H1 (cell line): ENCODE data around the gene ROS1. TPM values are rescaled to one million over a fixed set of nuclear protein-coding genes. Genes with fewer than 3 reads are reported as not detected.

ENCODE experiments used
- CTCF ChIA-PET: fragments of 300-600 bp; sonication (Branson Sonifier 250); formaldehyde crosslinking; loops from one replicate; lab custom pipeline; 2021; ENCODE audit not compliant: partially characterized antibody; lab: Charles Lee
- POLR2A ChIA-PET: fragments of 300-600 bp; sonication (Branson Sonifier 250); formaldehyde crosslinking; loops from one replicate; lab custom pipeline; 2021; ENCODE audit warnings: inconsistent platforms; ENCODE audit not compliant: partially characterized antibody; lab: Charles Lee
- DNase-seq, 2 experiments: peaks; one replicate each; pipeline versions ENCODE4 v3.0.0 to v3.0.0-alpha.2; 2010 to 2022; ENCODE audit warnings: low spot score in 2 of 2, low read depth in 1 of 2, mixed read lengths in 1 of 2
- FAIRE-seq: peaks from 2 replicates; lab custom pipeline; 2011; peaks lifted over from hg19 to GRCh38; lab: Jason Lieb, UNC
- H2AFZ ChIP-seq: 2 replicates; pipeline ENCODE4 v1.8.1; 2012; ENCODE audit warnings: low read length, inconsistent platforms
- H2AK5ac ChIP-seq: 2 replicates; pipeline ENCODE4 v1.6.1; 2013; ENCODE audit warnings: low read depth, low read length
- H2BK120ac ChIP-seq: replicated peaks from 2 replicates; pipeline ENCODE3; 2013; ENCODE audit warnings: low read depth, low read length, inconsistent platforms
- H2BK12ac ChIP-seq: 2 replicates; pipeline ENCODE4 v1.6.1; 2013; ENCODE audit warnings: low read depth, low read length
- H2BK15ac ChIP-seq: 2 replicates; pipeline ENCODE4 v1.6.1; 2013; ENCODE audit warnings: low read length
- H2BK20ac ChIP-seq: 2 replicates; pipeline ENCODE4 v1.6.1; 2013; ENCODE audit warnings: low read length
- H2BK5ac ChIP-seq: 2 replicates; pipeline ENCODE4 v1.6.1; 2013; ENCODE audit warnings: low read depth, low read length
- H3K14ac ChIP-seq: 2 replicates; pipeline ENCODE4 v1.6.1; 2013; ENCODE audit warnings: inconsistent platforms; ENCODE audit not compliant: insufficient read length
- H3K18ac ChIP-seq: 2 replicates; pipeline ENCODE4 v1.6.1; 2013; ENCODE audit warnings: low read length; ENCODE audit errors: extremely low read depth
- H3K23ac ChIP-seq: 2 replicates; pipeline ENCODE4 v1.6.1; 2013; ENCODE audit warnings: inconsistent platforms; ENCODE audit not compliant: insufficient read length
- H3K23me2 ChIP-seq: 2 replicates; pipeline ENCODE4 v1.6.1; 2013; ENCODE audit warnings: low read depth, low read length
- H3K27ac ChIP-seq: 2 replicates; pipeline ENCODE4 v1.6.1; 2011; ENCODE audit warnings: low read depth, low read length, inconsistent platforms
- H3K27me3 ChIP-seq, 4 experiments: replicated peaks in 1 of 4; 1 replicate in 1 of 4; 2 replicates in 3 of 4; pipeline versions ENCODE4 v1.6.1 to v1.8.1; 2011 to 2013; ENCODE audit warnings: low read length in 3 of 4, mild to moderate bottlenecking in 3 of 4, inconsistent platforms in 2 of 4, mixed read lengths in 2 of 4, moderate library complexity in 1 of 4; ENCODE audit not compliant: control insufficient read depth in 3 of 4, insufficient read depth in 3 of 4; ENCODE audit errors: extremely low read depth in 1 of 4
- H3K36me3 ChIP-seq, 4 experiments: 2 replicates each; pipeline versions ENCODE4 v1.6.1 to v1.8.1; 2011 to 2013; ENCODE audit warnings: mild to moderate bottlenecking in 4 of 4, low read length in 3 of 4, moderate library complexity in 2 of 4, control low read depth in 1 of 4, inconsistent platforms in 1 of 4; ENCODE audit not compliant: insufficient read depth in 4 of 4, control insufficient read depth in 2 of 4
- H3K4ac ChIP-seq: replicated peaks from 2 replicates; pipeline ENCODE3; 2013; ENCODE audit warnings: low read length, low read depth, mixed read lengths, inconsistent platforms; ENCODE audit not compliant: insufficient read length
- H3K4me1 ChIP-seq, 4 experiments: replicated peaks in 1 of 4; 1 replicate in 1 of 4; 2 replicates in 3 of 4; pipeline versions ENCODE4 v1.6.1 to v1.8.1; 2011 to 2013; ENCODE audit warnings: low read length in 3 of 4, inconsistent platforms in 2 of 4, mixed read lengths in 1 of 4; ENCODE audit not compliant: insufficient read depth in 4 of 4, control insufficient read depth in 3 of 4
- H3K4me2 ChIP-seq, 2 experiments: 2 replicates each; pipeline versions ENCODE4 v1.6.1 to v1.8.1; 2011 to 2013; ENCODE audit warnings: low read depth in 2 of 2, low read length in 2 of 2, control low read depth in 1 of 2, inconsistent platforms in 1 of 2, mild to moderate bottlenecking in 1 of 2; ENCODE audit not compliant: insufficient read depth in 1 of 2
- H3K4me3 ChIP-seq, 4 experiments: fragments of 200-600, 300-600 bp in 1 of 4; sonication (generic), shearing (Covaris generic), sonication (Bioruptor Twin) in 1 of 4; 2 replicates each; pipeline versions ENCODE4 v1.5.1 to v1.8.1; 2011 to 2016; ENCODE audit warnings: low read length in 4 of 4, low read depth in 3 of 4, control low read depth in 2 of 4, inconsistent platforms in 2 of 4, mild to moderate bottlenecking in 2 of 4, mixed read lengths in 1 of 4, moderate library complexity in 1 of 4; ENCODE audit not compliant: insufficient read depth in 2 of 4; ENCODE audit errors: extremely low read depth in 1 of 4
- H3K56ac ChIP-seq: replicated peaks from 2 replicates; pipeline ENCODE3; 2013; ENCODE audit warnings: low read depth, mild to moderate bottlenecking, mixed read lengths, low read length, inconsistent platforms; ENCODE audit not compliant: insufficient read length
- H3K79me1 ChIP-seq: 2 replicates; pipeline ENCODE4 v1.6.1; 2013; ENCODE audit warnings: low read depth, low read length, control low read depth
- H3K79me2 ChIP-seq, 2 experiments: 2 replicates each; pipeline versions ENCODE4 v1.6.1 to v1.8.1; 2012 to 2013; ENCODE audit warnings: low read length in 2 of 2, mild to moderate bottlenecking in 2 of 2, inconsistent platforms in 1 of 2; ENCODE audit not compliant: insufficient read depth in 2 of 2, control insufficient read depth in 1 of 2
- H3K9ac ChIP-seq, 4 experiments: replicated peaks in 1 of 4; 1 replicate in 1 of 4; 2 replicates in 3 of 4; pipeline versions ENCODE4 v1.6.1 to v1.8.1; 2011 to 2013; ENCODE audit warnings: low read depth in 3 of 4, low read length in 3 of 4, control low read depth in 2 of 4, mild to moderate bottlenecking in 2 of 4, moderate library complexity in 2 of 4, inconsistent platforms in 1 of 4; ENCODE audit errors: extremely low read depth in 1 of 4
- H3K9me3 ChIP-seq, 2 experiments: 2 replicates each; pipeline versions ENCODE4 v1.6.1 to v1.8.1; 2012 to 2013; ENCODE audit warnings: mild to moderate bottlenecking in 2 of 2, moderate library complexity in 2 of 2, control low read depth in 1 of 2, inconsistent platforms in 1 of 2, low read depth in 1 of 2, low read length in 1 of 2, mixed read lengths in 1 of 2; ENCODE audit not compliant: insufficient read depth in 2 of 2
- H4K20me1 ChIP-seq, 2 experiments: replicated peaks in 1 of 2; 2 replicates each; pipeline versions ENCODE3 to v1.8.1; 2011 to 2013; ENCODE audit warnings: inconsistent platforms in 2 of 2, low read length in 2 of 2, mild to moderate bottlenecking in 1 of 2; ENCODE audit not compliant: insufficient read depth in 2 of 2, control insufficient read depth in 1 of 2
- H4K5ac ChIP-seq: 2 replicates; pipeline ENCODE4 v1.6.1; 2013; ENCODE audit warnings: low read length, low read depth, mixed read lengths, inconsistent platforms; ENCODE audit not compliant: insufficient read length
- H4K8ac ChIP-seq: 2 replicates; pipeline ENCODE4 v1.8.0; 2013; ENCODE audit warnings: mild to moderate bottlenecking, moderate library complexity, low read length, inconsistent platforms; ENCODE audit not compliant: insufficient read depth; ENCODE audit errors: extremely low read depth
- H4K91ac ChIP-seq: replicated peaks from 2 replicates; pipeline ENCODE3; 2013; ENCODE audit warnings: low read length, mixed read lengths, inconsistent platforms; ENCODE audit not compliant: insufficient read length
- BACH1 ChIP-seq: IDR thresholded peaks from 2 replicates; pipeline ENCODE4 v1.6.1; 2012; ENCODE audit warnings: low read length, improper control_type of control experiment
- CEBPB ChIP-seq: IDR thresholded peaks from 2 replicates; pipeline ENCODE4 v1.6.1; 2012; ENCODE audit warnings: low read depth, low read length
- EP300 ChIP-seq, 2 experiments: IDR thresholded peaks; 1 replicate in 1 of 2; 2 replicates in 1 of 2; pipeline ENCODE4 v1.6.1; 2011 to 2012; ENCODE audit warnings: low read depth in 2 of 2, low read length in 2 of 2, mild to moderate bottlenecking in 2 of 2, borderline replicate concordance in 1 of 2, inconsistent platforms in 1 of 2, moderate library complexity in 1 of 2
- GABPA ChIP-seq: IDR thresholded peaks from 2 replicates; pipeline ENCODE4 v1.6.1; 2011; ENCODE audit warnings: mild to moderate bottlenecking, low read length, moderate library complexity, borderline replicate concordance; ENCODE audit not compliant: insufficient read depth
- JUN ChIP-seq: IDR thresholded peaks from 2 replicates; pipeline ENCODE4 v1.6.1; 2011; ENCODE audit warnings: low read depth, mild to moderate bottlenecking, improper control_type of control experiment, low read length
- JUND ChIP-seq: IDR thresholded peaks from 2 replicates; pipeline ENCODE4 v1.6.1; 2011; ENCODE audit warnings: mild to moderate bottlenecking, improper control_type of control experiment, low read length
- KDM4A ChIP-seq: IDR thresholded peaks from one replicate; pipeline ENCODE4 v1.7.1; 2012; ENCODE audit warnings: low read depth, mild to moderate bottlenecking, moderate library complexity, low read length, inconsistent platforms; ENCODE audit not compliant: severe bottlenecking
- RNF2 ChIP-seq: fragments of 200-900, 300-1000 bp; sonication (generic); IDR thresholded peaks from 2 replicates; pipeline ENCODE4 v1.7.1; 2016; ENCODE audit warnings: borderline replicate concordance, low read depth, mild to moderate bottlenecking, antibody characterized with exemption, low read length; ENCODE audit not compliant: poor library complexity, severe bottlenecking; ENCODE audit errors: missing control alignments
- SIX5 ChIP-seq: IDR thresholded peaks from 2 replicates; pipeline ENCODE4 v1.6.1; 2011; ENCODE audit warnings: mild to moderate bottlenecking, low read depth, low read length
- TAF1 ChIP-seq: IDR thresholded peaks from 2 replicates; pipeline ENCODE4 v1.6.1; 2011; ENCODE audit warnings: mild to moderate bottlenecking, low read depth, low read length
- ZNF274 ChIP-seq: IDR thresholded peaks from 2 replicates; pipeline ENCODE4 v1.7.0; 2012; ENCODE audit warnings: low read length, borderline replicate concordance; ENCODE audit errors: extremely low read depth
- WGBS, 2 experiments: shearing (Covaris generic) in 1 of 2; methylation state at CpG; one replicate each; pipeline versions ENCODE4 v1.1.6 to v1.1.7; 2013 to 2015; ENCODE audit warnings: low lambda C conversion rate in 2 of 2, mixed read lengths in 2 of 2, inconsistent platforms in 1 of 2, low coverage in 1 of 2, missing lambda C conversion rate in 1 of 2; ENCODE audit not compliant: insufficient replicate concordance in 2 of 2, insufficient coverage in 1 of 2, insufficient read length in 1 of 2; ENCODE audit errors: extremely low coverage in 1 of 2, missing lambda C conversion rate in 1 of 2; 5-methylcytosine and 5-hydroxymethylcytosine counted together
- polyA plus RNA-seq, 7 experiments: library from polyadenylated mRNA; depleted of rRNA in 3 of 7; stranded (reverse) in 5 of 7; unstranded in 2 of 7; fragments of >200 nt in 5 of 7; fragments of 200-250 nt in 2 of 7; gene quantifications; 1 replicate in 5 of 7; 2 replicates in 1 of 7; 4 replicates in 1 of 7; pipeline versions ENCODE4 v1.2.1 to v1.2.3, GENCODE V29; 2011 to 2013; ENCODE audit warnings: missing spikeins in 2 of 7, mixed read lengths in 2 of 7
- total RNA-seq: library from RNA; stranded (reverse); fragmentation: NEBNext Ultra II Directional; extraction: Animal tissue kit (Norgen Biotek cat#: 25700); gene quantifications from 2 replicates; pipeline ENCODE4 v1.2.1, GENCODE V29; 2021

The ROS1 gene
- total and polyA plus RNA-seq, 2 of the 8 experiments (the other 6 are each of a cell fraction or from before 2014, with no cell fraction given) = not detected

GRCh38 chr6:117448732-117449485 lies 23.2 kb upstream of the ROS1 start:
- no peaks in the 10 kb centered on the region for H3K36me3 ChIP-seq
- no peak for TF ChIP-seq KDM4A
- no peak for TF ChIP-seq JUN
- TF ChIP-seq JUND = no peak
- no peak for TF ChIP-seq GABPA
- no peak for TF ChIP-seq CEBPB
- TF ChIP-seq TAF1 = no peak
- no peak for TF ChIP-seq ZNF274
- no peak for TF ChIP-seq RNF2
- TF ChIP-seq SIX5 = no peak
- TF ChIP-seq EP300 (IDR thresholded peaks at IDR 0.05; ENCODE audit: borderline replicate concordance in 1 of 2, low read depth in 2 of 2, low read length in 2 of 2) = no peak
- TF ChIP-seq BACH1 = no peak
- FAIRE-seq (no peak), DNase-seq (no peak)
- H3K14ac ChIP-seq = no peak overlapping the region
- no peak overlapping the region for H3K56ac ChIP-seq
- no peak overlapping the region for H3K4me2 ChIP-seq
- H3K27ac ChIP-seq = no peak overlapping the region
- H3K4me1 ChIP-seq = peaks cover 0 to 7% (median 3%) of the 10 kb centered on the region in 4 experiments; a peak in 4 of 7 replicates
- H2BK15ac ChIP-seq = no peak overlapping the region
- WGBS, 2 experiments = 86% methylated on average over 6 of the region's 6 CpGs; no CpG with 5 or more reads in 1 of the 2 experiments
- H3K23ac ChIP-seq = no peak overlapping the region
- H3K4ac ChIP-seq = no peak overlapping the region
- no peak overlapping the region for H3K4me3 ChIP-seq
- POLR2A ChIA-PET = no interaction called here
- H3K79me2 ChIP-seq = no peaks in the 10 kb centered on the region
- CTCF ChIA-PET = interaction anchor here (0.6 to 6.2 kb wide), 20 partner anchors 16 to 841 kb away, joined by 3 to 54 read pairs (median 5); partner anchors contain the start of genes GOPC and ROS1
- H4K91ac ChIP-seq = no peak overlapping the region
- no peaks in the 10 kb centered on the region for H3K79me1 ChIP-seq
- H2BK120ac ChIP-seq = no peak overlapping the region
- H4K5ac ChIP-seq = no peak overlapping the region
- no peak overlapping the region for H3K18ac ChIP-seq
- H2AFZ ChIP-seq = no peak overlapping the region
- H2AK5ac ChIP-seq = no peak overlapping the region
- no peak overlapping the region for H4K8ac ChIP-seq
- no peaks in the 10 kb centered on the region for H4K20me1 ChIP-seq
- H3K27me3 ChIP-seq = no peaks in the 10 kb centered on the region
- H2BK20ac ChIP-seq = no peak overlapping the region
- H3K9ac ChIP-seq = no peak overlapping the region
- no peaks in the 10 kb centered on the region for H3K9me3 ChIP-seq
- H2BK12ac ChIP-seq = no peak overlapping the region
- no peaks in the 10 kb centered on the region for H3K23me2 ChIP-seq
- H2BK5ac ChIP-seq = no peak overlapping the region
